Glutamatergic neuron (in vitro differentiated cells): ENCODE measurements around the gene BEAN1. TPM values are rescaled to one million over a fixed set of nuclear protein-coding genes. Genes with fewer than 3 reads are reported as not detected.
"Not testable (repeated sequence)": the region's sequence is repeated elsewhere in the genome, so short reads cannot be mapped to it uniquely, and the experiment has no call there.

Source experiments
- DNase-seq: peaks from one replicate; pipeline ENCODE4 v3.0.0; 2022
- H3K27ac Mint-ChIP-seq: one replicate; pipeline ENCODE4 v1.8.0; 2020; ENCODE audit warnings: mild to moderate bottlenecking, mixed read lengths, inconsistent platforms; ENCODE audit not compliant: unreplicated experiment
- H3K27me3 Mint-ChIP-seq: one replicate; pipeline ENCODE4 v1.8.0; 2020; ENCODE audit warnings: mild to moderate bottlenecking, moderate library complexity, mixed read lengths, inconsistent platforms; ENCODE audit not compliant: unreplicated experiment
- H3K36me3 Mint-ChIP-seq: one replicate; pipeline ENCODE4 v1.8.0; 2020; ENCODE audit warnings: mild to moderate bottlenecking, mixed read lengths, inconsistent platforms; ENCODE audit not compliant: unreplicated experiment
- H3K4me1 Mint-ChIP-seq: one replicate; pipeline ENCODE4 v1.8.0; 2020; ENCODE audit warnings: mild to moderate bottlenecking, low read depth, mixed read lengths, inconsistent platforms; ENCODE audit not compliant: unreplicated experiment
- H3K4me3 Mint-ChIP-seq: one replicate; pipeline ENCODE4 v1.8.0; 2020; ENCODE audit warnings: mild to moderate bottlenecking, mixed read lengths, inconsistent platforms; ENCODE audit not compliant: unreplicated experiment
- H3K9me3 Mint-ChIP-seq: one replicate; pipeline ENCODE4 v1.8.0; 2020; ENCODE audit warnings: mild to moderate bottlenecking, moderate library complexity, mixed read lengths, inconsistent platforms; ENCODE audit not compliant: unreplicated experiment
- total RNA-seq: library from RNA; stranded (reverse); fragmentation: NEBNext Ultra II Directional; extraction: Animal tissue kit (Norgen Biotek cat#: 25700); gene quantifications from one replicate; pipeline ENCODE4 v1.2.1, GENCODE V29; 2021; ENCODE audit not compliant: unreplicated experiment
- TF ChIP-seq, protein P1 (sequence below): fragments of 200-600 bp; sonication (generic); IDR thresholded peaks from one replicate; pipeline ENCODE4 v1.5.0; 2021; ENCODE audit not compliant: partially characterized antibody, unreplicated experiment

The BEAN1 gene
- total RNA-seq, 1 donor from 2014 or later: 1.8 TPM

DNA sequence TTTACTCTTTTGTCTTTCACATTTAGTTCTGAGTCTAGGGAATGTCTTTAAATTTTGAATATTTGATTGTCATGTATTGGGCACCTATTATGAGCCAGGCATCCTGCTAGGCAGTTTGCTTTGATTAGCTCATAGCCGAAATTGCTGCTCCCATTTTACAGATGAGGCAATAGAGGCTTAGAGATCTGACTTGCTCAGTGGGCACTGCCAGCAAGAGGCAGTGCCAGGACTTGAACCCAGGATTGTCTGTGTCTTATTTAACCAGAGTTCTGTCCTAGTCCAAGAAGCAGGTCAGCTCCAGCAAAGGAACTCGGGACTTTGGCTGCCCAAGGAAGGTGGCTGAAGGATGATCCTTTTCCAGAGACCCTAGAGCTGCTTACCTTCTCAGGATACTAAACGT is 24.5 kb downstream of the BEAN1 start:
- Mint-ChIP-seq H3K36me3 (no peaks in the 10 kb centered on the region), H3K4me3 (no peak overlapping the region), H3K27ac (no peak overlapping the region), H3K9me3 (no peaks in the 10 kb centered on the region), H3K4me1 (no peaks in the 10 kb centered on the region), H3K27me3 (no peaks in the 10 kb centered on the region)
- DNase-seq: no peak
- TF ChIP-seq, protein P1, sequence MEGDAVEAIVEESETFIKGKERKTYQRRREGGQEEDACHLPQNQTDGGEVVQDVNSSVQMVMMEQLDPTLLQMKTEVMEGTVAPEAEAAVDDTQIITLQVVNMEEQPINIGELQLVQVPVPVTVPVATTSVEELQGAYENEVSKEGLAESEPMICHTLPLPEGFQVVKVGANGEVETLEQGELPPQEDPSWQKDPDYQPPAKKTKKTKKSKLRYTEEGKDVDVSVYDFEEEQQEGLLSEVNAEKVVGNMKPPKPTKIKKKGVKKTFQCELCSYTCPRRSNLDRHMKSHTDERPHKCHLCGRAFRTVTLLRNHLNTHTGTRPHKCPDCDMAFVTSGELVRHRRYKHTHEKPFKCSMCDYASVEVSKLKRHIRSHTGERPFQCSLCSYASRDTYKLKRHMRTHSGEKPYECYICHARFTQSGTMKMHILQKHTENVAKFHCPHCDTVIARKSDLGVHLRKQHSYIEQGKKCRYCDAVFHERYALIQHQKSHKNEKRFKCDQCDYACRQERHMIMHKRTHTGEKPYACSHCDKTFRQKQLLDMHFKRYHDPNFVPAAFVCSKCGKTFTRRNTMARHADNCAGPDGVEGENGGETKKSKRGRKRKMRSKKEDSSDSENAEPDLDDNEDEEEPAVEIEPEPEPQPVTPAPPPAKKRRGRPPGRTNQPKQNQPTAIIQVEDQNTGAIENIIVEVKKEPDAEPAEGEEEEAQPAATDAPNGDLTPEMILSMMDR: no peak

DNA sequence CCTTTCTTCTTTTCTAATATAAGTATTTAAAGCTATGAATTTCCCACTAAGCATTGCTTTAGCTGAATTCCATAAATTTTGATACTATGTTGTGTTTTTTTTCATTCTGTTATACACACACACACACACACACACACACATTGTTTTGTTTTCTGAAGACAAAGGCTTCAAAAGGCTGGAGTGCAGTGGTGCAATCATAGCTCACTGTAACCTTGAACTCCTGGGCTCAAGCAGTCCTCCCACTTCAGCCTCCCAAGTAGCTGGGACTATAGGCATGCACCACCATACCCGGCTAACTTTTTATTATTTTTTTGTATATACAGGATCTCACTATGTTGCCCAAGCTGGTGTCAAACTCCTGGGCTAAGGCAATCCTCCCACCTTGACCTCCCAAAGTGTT is 26.1 kb downstream of the BEAN1 start:
- not testable (repeated sequence) for H3K27me3 Mint-ChIP-seq, H3K27ac Mint-ChIP-seq, DNase-seq, H3K4me3 Mint-ChIP-seq, H3K9me3 Mint-ChIP-seq, H3K4me1 Mint-ChIP-seq, H3K36me3 Mint-ChIP-seq

DNA sequence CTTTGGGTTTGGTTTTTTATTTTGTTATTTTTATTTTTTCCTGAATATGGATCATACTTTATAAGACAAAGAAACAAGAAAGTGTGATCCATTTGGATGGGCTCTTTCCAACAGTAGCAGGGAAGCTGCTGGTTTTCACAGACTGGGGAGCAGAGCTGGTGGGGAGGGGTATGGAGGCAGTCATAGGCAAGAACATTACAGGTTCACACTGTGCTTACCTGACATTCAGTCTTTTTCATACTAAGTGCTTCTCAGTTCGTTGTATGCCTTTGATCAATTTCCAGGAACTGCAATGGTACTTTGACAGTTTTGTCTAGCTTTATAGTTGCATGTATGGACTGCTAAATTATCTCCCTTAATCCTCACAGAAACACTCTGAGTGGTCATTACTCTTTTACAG is 27.7 kb downstream of the BEAN1 start:
- no peak for DNase-seq
- H3K9me3 Mint-ChIP-seq: peaks cover 2% of the 10 kb centered on the region
- no peaks in the 10 kb centered on the region for H3K36me3 Mint-ChIP-seq
- peaks cover 4% of the 10 kb centered on the region for H3K4me1 Mint-ChIP-seq
- no peaks in the 10 kb centered on the region for H3K27me3 Mint-ChIP-seq
- TF ChIP-seq, protein P1: no peak
- H3K4me3 Mint-ChIP-seq: no peak overlapping the region
- H3K27ac Mint-ChIP-seq: no peak overlapping the region

DNA sequence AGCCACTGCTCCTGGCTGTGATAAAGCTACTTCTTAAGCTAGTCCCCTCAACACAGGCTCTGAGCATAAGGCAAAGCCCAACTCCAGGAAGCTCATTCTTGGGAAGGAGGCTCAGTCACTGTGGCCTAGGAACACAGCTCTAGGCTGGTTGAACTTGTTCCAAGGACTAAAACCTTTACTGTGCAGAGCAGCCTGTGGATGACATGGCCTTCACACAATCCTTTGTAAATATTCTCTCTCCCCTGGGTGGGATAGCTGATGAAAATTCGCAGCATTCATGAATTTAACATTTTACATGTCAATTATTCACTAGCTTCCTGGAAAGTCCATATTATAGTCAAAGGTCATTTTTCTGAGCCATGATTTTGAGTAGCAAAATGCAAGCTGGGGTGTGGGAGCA is 28.9 kb downstream of the BEAN1 start:
- no peaks in the 10 kb centered on the region for H3K36me3 Mint-ChIP-seq
- H3K4me1 Mint-ChIP-seq: peaks cover 8% of the 10 kb centered on the region
- peaks cover 2% of the 10 kb centered on the region for H3K9me3 Mint-ChIP-seq
- no peak overlapping the region for H3K4me3 Mint-ChIP-seq
- H3K27me3 Mint-ChIP-seq: no peaks in the 10 kb centered on the region
- no peak for DNase-seq
- TF ChIP-seq, protein P1: no peak
- H3K27ac Mint-ChIP-seq: no peak overlapping the region

DNA sequence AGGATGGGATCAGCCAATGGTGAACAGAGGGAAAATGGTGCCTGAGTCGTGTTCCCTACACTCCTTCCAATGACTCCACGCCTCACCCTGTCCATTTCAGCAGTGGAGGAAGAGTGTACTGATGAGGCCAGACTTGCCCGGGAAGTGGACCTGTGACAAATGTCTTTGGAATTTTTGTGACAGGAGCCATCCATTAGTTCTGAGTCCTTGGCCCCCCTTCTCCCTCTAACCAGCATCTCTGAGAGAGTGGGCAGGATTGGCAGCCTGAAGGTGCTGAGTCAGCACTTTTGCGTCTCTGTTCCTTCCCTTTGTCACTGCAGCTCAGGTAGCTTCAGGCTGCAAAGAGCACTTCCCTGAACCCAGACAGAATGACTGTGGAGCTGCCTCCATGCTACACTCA is 30.8 kb downstream of the BEAN1 start:
- Mint-ChIP-seq H3K4me3 (no peak overlapping the region), H3K27me3 (no peaks in the 10 kb centered on the region), H3K4me1 (peaks cover 8% of the 10 kb centered on the region), H3K27ac (no peak overlapping the region), H3K36me3 (no peaks in the 10 kb centered on the region), H3K9me3 (peaks cover 2% of the 10 kb centered on the region)
- DNase-seq: no peak
- TF ChIP-seq, protein P1: no peak

DNA sequence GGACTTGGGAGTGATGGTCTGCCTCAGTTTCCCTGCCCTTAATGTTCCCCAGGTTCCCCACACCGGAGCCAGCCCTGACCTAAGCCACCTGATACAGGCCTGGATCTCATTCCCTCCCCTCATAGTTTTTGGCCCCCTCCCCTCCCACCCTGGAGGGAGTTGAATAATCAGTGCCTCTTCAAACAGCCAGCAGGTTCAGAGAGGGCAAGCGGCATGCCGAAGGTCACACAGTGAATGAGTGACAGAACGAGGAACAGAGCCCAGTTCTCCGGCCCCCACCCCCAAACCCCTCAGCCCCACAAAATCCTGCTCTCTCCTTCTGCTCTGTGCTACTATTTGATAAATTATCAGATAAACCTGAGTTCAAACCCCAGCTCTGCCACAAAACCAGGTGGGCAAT is 31.2 kb downstream of the BEAN1 start:
- peaks cover 2% of the 10 kb centered on the region for H3K9me3 Mint-ChIP-seq

More for the DNA sequence above, 31.2 kb downstream of the BEAN1 start:
- H3K4me1 Mint-ChIP-seq: peaks cover 8% of the 10 kb centered on the region
- no peaks in the 10 kb centered on the region for H3K36me3 Mint-ChIP-seq
- no peak for DNase-seq
- TF ChIP-seq, protein P1: no peak
- H3K27me3 Mint-ChIP-seq: no peaks in the 10 kb centered on the region
- H3K4me3 Mint-ChIP-seq: no peak overlapping the region
- no peak overlapping the region for H3K27ac Mint-ChIP-seq
